SKM-1 (cell line): ENCODE results near the gene ATP6V1A.
"Not testable (repeated sequence)": the region's sequence is repeated elsewhere in the genome, so short reads cannot be mapped to it uniquely, and the experiment has no call there.

Experiments
- DNase-seq: peaks from one replicate; lab custom pipeline; 2025; ENCODE audit not compliant: unreplicated experiment; lab: John Stamatoyannopoulos, UW

Gene ATP6V1A

DNA sequence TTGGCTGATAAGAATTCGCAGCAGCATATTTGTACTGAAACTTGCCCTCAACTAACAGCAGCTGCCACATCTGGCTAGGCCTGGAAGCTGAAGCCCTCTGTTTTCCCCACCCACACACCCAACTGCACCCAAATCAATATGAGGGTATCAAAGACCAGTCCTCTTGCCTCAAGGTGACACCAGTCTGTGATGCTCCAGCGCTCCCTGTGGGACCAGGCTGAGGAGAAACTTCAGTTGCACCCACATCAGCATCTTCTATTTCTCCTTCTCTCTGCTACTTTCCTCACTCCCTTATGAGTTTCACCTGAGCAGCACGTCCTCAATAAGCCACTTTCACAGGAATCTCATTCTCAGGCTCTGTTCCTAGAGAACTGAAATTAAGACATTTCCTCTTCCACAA lies 73.0 kb downstream of the ATP6V1A start:
- DNase-seq = no peak

DNA sequence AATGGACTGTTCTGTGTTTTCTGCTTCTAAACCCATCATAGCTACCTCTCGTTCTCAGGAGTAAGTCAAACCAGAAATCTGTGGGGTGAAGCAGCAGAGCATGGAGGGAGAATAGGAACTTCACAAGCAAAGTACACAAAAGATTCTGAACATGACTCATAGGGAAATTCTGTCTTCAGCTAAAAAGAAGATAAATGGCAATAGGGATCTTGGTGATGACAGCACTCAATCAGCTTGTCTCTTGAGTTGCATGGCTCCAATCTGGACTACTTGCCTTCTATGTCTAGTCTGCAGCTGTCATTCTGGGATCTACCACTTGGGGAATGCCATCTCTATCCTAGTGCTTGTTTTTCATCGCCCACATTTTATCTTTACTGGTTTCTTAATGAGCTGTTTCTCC lies 78.3 kb downstream of the ATP6V1A start:
- DNase-seq = no peak

DNA sequence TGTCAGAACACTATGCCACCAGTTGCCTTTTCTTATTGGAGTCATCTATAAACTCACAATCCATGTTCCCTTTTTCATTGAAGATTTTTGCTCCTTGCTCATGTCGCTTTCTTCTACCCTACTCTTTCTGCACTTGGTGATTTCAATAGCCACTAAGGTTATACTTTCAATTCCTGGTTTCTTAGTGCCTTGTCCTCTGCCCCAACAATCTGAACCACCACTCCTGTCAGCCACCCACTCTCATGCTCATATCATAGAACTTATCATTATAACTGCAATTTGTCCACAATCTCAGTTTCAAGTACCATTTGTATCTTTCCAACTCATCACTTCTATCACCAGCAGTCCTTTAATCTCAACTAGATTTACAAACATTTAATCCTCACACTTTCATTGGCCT lies 81.8 kb downstream of the ATP6V1A start:
- DNase-seq = no peak

DNA sequence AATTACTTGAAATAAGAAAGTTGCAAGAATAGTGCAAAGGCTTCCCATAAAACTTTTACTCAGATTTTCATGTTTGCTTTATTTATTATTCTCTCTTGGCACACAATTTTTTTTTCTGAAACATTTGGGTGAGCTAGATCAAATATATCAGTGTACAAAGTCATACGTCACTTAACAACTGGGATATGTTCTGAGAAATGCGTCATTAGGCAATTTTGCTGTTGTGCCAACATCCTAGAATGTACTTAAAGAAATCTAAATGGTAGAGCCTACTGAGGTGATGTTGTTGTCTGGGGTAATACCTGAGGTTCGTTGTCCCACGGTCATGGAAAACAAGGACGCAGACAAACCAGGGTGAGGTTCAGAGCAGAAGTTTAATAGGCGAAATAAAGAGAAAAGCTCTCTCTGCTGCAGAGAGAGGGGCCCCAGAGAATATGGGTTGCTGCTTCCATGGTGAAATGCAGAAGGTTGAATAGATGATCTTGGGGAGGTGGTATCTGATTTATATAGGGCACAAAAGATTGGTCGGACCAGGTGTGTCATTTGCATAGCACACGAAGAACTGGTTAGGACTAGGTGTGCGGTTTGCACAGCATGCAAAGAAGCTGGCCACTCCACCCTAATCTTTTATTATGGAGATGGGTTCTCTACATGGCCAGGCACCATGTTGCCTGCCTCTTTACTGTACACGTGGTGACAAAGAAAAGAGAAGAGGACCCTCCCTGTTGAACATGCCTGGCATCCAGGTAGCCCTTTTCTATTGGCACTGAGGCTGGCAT lies 82.9 kb downstream of the ATP6V1A start:
- no peak for DNase-seq

DNA sequence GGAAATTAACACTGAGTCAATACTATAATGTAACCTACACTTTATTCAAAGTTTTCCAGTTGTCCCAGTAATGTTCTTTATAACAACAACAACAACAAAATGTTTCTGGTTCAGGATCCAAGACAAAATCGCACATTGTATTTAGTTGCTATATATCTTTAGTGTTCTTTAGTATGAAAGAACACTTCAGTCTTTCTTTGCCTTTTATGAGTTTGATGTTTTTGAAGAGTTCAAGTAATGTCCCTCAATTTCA lies 84.2 kb downstream of the ATP6V1A start:
- no peak for DNase-seq

DNA sequence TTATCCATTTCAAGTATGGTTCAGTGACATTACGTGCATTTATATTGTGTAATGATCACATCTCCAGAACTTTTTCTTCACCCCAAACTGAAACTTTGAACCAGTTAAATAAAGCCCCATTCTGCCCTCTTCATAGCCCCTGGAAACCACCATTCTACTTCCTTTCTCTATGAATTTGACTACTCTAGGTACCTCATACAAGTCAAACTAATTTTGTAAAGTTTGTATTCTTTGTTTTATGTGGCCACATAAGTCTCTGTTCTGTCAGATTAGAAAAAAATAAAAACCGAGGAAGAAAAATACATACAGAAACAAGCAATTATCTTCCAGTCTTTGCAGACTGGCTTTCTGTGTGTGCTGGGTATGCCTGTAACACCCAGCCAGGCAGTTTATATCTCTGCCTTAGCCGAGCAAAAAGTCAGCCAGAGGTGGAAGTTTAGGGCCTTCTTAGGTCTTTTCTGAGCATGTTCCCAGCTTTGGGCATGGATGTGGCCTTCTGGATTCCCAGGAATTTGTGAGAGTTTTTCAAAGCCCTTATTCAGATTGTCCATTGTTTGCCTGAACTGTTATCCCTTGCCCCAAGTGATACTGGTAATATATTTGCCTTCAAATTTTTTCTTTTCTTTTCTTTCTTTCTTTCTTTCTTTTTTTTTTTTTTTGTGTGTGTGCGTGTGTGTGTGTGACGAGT lies 85.8 kb downstream of the ATP6V1A start:
- no peak for DNase-seq

DNA sequence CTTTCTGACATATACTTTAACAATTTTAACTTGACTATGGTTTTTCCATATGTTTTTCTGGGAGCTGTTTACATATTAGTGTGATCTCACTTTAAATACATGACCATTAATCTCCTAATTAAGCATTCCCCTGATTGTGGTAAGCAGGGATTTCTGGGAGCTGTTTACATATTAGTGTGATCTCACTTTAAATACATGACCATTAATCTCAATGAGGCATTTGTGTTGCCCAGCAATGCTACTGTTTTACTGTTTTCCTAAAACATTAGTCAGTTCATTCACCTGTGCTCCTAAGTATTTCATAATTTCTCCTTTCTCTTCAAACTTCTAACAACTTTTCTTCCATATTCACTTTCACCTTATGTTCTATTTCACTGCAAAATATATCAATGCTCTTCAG lies 88.1 kb downstream of the ATP6V1A start:
- no peak for DNase-seq

DNA sequence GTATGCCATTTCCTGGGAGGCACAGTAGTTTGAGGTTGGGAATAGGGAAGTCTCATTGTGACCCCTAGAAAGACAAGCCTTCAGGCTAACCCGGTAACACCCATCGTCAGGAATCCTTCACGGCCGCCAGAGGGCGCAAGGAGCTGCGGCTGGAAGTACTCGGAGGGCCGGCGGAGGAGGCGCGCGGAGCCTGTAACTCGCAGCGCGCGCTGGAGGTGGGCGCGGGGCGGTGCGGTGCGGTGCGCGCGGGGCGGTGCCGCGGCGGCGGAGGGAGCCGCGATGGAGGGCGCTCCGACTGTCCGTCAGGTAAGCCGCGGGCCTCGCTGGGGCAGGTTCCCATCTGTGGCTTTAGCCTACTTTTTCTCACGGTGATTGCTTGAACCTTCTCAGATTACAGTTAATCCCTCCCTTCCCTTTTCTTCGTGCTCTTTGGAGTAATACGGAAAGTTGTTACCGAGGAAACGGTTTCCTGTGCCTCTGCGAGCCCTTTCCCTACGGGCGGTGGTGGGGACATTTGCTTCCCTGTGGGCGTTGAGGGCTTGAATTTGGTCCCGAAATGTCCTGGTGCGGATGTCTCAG lies 91.9 kb downstream of the ATP6V1A start, which contains the start of gene GRAMD1C:
GRAMD1C (plus strand) TSS at position 158 of the 579 bp plus-strand sequence; CDS start at position 280, 122 bp downstream.
- peak; percentile 84 for DNase-seq

DNA sequence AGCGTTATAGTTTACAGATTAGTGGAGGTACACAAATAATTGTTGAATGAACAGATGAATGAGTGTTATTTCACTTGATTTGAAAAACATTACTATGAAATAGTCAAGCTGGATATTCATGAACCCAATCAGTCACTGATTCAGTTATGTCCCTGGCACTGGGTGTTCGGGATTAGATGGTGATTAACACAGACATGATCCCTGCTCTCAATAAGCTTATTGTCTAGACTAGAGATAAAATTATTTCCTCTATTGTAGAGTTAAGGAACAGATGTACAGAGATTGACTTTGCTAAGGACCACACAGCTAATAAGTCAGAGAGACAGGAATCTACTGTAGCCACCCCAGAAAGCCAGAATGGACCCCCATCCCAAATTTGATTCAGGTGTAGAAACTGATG lies 92.7 kb downstream of the ATP6V1A start:
- no peak for DNase-seq

DNA sequence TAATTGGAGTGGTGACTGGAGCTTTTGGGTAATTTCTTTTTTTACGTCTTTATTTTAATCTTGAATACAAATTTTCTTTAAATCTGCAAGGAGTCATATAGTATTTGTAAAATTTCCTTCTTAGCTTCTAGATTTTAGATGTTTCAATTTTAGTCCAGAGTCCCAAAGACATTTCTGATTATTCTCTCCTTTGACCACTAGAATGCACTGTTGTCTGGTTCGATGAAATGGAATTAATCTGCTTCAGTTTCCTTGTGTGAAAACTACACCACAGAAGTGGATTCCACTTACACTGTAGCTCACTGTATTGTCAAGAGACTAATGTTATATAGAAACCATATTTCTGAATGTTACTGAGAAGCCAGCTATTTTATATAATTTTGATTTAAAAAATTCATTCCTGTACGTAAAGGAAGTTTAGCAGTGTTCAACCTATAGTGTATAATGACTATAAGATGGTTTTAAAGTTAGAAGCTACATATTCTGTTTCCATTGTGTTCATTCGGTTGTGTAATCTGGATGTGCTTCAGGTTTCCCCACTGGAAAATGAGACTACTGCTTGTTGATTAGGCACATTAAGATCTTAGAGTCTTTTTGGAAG lies 97.9 kb downstream of the ATP6V1A start:
- DNase-seq = no peak

DNA sequence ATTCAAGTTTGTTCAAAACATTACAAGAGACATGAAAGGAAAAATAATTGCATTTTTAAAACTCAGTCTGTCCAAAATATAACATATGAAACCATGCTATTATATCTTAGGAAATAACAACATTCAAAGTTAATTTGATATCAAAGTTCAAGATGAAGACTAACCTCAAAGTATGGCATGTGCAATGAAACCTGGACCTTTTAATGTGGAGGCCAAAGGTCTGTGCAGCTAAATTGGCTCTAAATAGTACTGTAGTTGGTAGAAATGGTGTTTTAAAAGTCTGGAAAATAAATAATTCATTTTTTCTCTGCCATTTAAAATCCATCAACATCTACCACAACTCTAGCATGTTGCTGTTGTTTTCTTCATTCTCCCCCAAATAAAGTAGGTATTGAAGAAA lies 100.4 kb downstream of the ATP6V1A start:
- DNase-seq = no peak

DNA sequence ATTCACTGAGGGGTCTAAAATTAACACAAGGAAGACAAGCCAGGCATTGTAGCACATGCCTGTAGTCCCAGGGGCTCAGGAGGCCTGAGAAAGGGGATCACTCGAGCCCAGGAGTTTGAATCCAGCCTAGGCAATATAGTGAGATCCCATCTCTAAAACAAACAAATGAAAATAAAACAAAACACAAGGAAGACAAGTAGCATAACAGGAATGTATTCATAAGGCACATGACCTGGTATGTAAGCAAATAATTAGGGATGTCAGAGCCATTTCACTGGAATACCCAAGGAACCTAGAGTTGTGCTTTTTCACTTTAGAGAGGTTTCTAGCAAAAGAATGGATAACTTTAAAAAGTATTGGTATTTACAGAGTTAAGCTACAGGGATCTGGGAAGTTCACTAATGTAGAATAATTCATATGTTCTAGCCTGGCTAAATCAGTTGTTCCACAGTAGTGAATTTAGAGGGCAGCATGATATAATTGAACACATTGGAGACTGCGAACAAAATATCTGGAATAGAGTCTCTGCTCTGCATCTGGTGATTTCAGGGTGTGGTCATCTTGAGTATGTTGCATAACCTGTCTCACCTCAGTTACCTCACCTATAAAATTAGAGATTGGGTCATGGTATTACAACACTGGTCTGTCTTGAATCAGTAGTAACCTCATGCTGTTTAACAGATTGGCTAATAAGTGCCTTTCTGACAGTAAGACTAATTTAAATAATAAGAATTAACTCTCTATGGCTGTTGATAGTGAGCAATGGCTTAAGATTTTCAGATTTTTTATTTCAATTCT lies 101.0 kb downstream of the ATP6V1A start:
- DNase-seq = no peak

DNA sequence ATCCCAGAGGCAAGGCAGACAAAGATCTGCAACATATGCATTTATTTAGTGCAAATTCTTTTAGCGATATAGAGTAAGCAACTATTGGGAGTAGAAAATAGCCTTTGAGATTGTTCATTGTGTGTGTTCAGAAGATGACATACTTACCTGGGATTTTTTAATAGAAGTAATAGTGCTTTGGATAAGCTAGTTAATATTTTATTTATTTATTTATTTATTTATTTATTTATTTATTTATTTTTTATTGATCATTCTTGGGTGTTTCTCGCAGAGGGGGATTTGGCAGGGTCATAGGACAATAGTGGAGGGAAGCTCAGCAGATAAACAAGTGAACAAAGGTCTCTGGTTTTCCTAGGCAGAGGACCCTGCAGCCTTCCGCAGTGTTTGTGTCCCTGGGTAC lies 102.2 kb downstream of the ATP6V1A start:
- not testable (repeated sequence) for DNase-seq

DNA sequence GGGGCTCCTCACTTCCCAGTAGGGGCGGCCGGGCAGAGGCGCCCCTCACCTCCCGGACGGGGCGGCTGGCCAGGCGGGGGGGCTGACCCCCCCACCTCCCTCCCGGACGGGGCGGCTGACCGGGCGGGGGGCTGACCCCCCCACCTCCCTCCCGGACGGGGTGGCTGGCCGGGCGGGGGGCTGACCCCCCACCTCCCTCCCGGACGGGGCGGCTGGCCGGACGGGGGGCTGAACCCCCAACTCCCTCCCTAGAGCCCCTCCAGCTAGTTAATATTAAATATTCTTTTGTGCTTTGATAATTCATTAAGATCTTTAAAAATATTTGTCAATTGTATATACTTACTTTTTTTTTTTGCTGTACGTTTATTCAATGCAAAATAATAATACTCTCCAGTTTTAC lies 103.0 kb downstream of the ATP6V1A start:
- not testable (repeated sequence) for DNase-seq

DNA sequence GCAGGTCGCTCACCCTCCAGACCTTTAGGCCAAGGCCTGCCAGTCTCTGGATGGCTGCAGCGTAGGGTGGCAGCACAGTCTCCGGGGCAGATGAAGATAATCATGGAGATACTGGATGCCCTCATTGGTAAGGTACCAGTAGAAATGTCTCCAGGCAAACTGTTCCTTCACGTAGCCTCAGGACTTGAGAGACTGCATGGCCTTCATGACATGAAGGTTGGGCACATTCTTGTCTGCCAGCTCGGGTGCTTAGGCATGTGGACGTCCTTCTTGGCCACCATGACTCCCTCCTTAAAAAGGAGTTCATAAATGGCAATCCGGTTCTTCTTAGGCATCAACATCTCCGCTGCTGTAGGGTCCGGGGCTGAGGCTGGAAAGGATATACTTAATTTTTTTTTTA lies 103.6 kb downstream of the ATP6V1A start:
- DNase-seq = not testable (repeated sequence)

DNA sequence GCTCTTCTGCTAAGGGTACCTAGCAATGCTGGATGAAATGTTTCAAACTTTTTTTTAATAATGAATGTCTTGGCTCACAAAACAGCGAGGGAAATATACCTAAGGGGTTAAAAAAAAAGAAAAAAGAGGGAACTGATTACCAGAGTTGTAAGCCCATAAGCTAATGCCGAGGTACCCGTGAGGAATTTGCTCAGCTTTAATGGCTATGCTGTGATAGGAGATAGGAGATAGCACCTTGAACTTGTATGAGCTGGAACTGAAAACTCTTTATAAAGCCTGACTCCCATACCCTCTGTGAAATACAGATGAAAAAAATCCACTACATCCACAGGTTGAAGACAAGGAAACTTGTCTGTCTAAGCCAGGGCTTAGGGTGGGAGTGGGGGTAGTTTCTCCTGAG lies 105.7 kb downstream of the ATP6V1A start:
- DNase-seq = no peak
